AG04450 (cell line): ENCODE results near the gene ACSF3. TPM values are rescaled to one million over a fixed set of nuclear protein-coding genes. Genes with fewer than 3 reads are reported as not detected.

Experiments used
- CTCF ChIA-PET: fragments of 300-600, 350-600 bp; formaldehyde crosslinking; extraction: SDS; loops from one replicate; lab custom pipeline; 2022; ENCODE audit warnings: antibody characterized with exemption, inconsistent platforms; lab: Charles Lee
- POLR2A ChIA-PET: fragments of 350-600 bp; formaldehyde crosslinking; extraction: SDS; loops from one replicate; lab custom pipeline; 2021; ENCODE audit warnings: antibody characterized with exemption, inconsistent platforms; lab: Yijun Ruan, JAX
- DNase-seq: peaks from one replicate; pipeline ENCODE4 v3.0.0-alpha.2; 2011; ENCODE audit warnings: low read depth, low spot score
- H3K27ac ChIP-seq: one replicate; pipeline ENCODE4 v1.5.1; 2012; ENCODE audit warnings: low read depth, low read length, control low read depth
- H3K27me3 ChIP-seq: one replicate; pipeline ENCODE4 v1.6.0; 2012; ENCODE audit warnings: low read length; ENCODE audit not compliant: control insufficient read depth, insufficient read depth
- H3K4me3 ChIP-seq: 2 replicates; pipeline ENCODE4 v1.5.1; 2011; ENCODE audit warnings: mild to moderate bottlenecking, low read depth, low read length, control low read depth
- H3K9me3 ChIP-seq: 2 replicates; pipeline ENCODE4 v1.5.1; 2012; ENCODE audit warnings: low read length; ENCODE audit not compliant: control insufficient read depth, insufficient read depth
- polyA plus RNA-seq: library from polyadenylated mRNA; depleted of rRNA; stranded (reverse); fragments of >200 nt; gene quantifications from 2 replicates; pipeline ENCODE4 v1.2.3, GENCODE V29; 2011
- TF ChIP-seq, protein P1 (sequence below): IDR thresholded peaks from 2 replicates; pipeline ENCODE4 v1.5.1; 2011; ENCODE audit warnings: low read depth, low read length, control low read depth, inconsistent platforms

ACSF3 gene
- polyA plus RNA-seq, 1 experiment, result 11.2 TPM

DNA sequence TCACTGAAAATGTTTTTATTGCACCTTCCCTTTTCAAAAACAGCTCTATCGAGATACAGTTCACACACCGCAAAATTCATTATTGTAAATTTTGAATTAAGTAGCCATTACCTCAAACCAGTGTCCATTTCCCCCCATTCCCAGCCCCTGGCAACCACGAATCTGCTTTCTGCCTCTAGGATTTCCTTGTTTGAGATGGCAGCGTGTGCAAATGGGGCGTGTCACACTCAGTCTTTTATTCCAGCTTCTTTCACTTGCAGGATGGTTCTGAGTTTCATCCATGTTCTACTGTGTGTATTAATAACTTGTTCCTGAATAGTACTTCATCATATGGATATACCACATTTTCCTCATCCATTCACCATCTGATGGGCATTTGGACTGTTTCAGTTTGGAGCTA lies 14.8 kb downstream of the ACSF3 start:
- H3K27ac ChIP-seq, result no peak overlapping the region
- POLR2A ChIA-PET, result no interaction called here
- H3K27me3 ChIP-seq, result no peaks in the 10 kb centered on the region
- H3K9me3 ChIP-seq, result no peaks in the 10 kb centered on the region; the same call in 1 of the 2 replicates
- CTCF ChIA-PET, result interaction anchor here (0.6 kb wide), 1 partner anchor 159 kb away, joined by 3 read pairs; no protein-coding TSS in a partner anchor
- no peak overlapping the region for H3K4me3 ChIP-seq
- DNase-seq, result no peak
- TF ChIP-seq, protein P1, sequence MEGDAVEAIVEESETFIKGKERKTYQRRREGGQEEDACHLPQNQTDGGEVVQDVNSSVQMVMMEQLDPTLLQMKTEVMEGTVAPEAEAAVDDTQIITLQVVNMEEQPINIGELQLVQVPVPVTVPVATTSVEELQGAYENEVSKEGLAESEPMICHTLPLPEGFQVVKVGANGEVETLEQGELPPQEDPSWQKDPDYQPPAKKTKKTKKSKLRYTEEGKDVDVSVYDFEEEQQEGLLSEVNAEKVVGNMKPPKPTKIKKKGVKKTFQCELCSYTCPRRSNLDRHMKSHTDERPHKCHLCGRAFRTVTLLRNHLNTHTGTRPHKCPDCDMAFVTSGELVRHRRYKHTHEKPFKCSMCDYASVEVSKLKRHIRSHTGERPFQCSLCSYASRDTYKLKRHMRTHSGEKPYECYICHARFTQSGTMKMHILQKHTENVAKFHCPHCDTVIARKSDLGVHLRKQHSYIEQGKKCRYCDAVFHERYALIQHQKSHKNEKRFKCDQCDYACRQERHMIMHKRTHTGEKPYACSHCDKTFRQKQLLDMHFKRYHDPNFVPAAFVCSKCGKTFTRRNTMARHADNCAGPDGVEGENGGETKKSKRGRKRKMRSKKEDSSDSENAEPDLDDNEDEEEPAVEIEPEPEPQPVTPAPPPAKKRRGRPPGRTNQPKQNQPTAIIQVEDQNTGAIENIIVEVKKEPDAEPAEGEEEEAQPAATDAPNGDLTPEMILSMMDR, result no peak

DNA sequence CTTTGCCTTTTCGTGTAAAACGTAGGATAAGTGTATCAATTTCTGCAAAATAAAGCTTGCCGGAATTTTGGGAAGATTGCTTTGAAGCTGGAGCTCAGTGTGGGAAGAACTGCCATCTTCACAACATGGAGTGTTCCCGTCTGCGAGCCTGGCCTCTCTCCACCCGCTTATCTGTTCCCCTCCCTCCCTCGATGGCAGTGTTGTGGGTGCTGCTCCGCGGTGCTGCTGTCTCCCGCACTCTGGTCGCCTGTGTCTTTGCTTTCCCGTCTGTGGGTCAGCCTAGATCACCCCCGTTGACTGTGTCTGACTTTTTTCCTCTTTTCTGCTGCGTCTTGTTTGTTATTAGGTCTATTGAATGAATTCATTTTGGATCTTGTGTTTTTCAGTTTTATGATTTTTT lies 17.0 kb downstream of the ACSF3 start:
- ChIA-PET CTCF (no interaction called here), POLR2A (no interaction called here)
- H3K27ac ChIP-seq, result no peak overlapping the region
- DNase-seq, result no peak
- H3K4me3 ChIP-seq, result no peak overlapping the region
- TF ChIP-seq, protein P1, result no peak
- H3K27me3 ChIP-seq, result no peaks in the 10 kb centered on the region
- no peaks in the 10 kb centered on the region; the same call in 1 of the 2 replicates for H3K9me3 ChIP-seq

DNA sequence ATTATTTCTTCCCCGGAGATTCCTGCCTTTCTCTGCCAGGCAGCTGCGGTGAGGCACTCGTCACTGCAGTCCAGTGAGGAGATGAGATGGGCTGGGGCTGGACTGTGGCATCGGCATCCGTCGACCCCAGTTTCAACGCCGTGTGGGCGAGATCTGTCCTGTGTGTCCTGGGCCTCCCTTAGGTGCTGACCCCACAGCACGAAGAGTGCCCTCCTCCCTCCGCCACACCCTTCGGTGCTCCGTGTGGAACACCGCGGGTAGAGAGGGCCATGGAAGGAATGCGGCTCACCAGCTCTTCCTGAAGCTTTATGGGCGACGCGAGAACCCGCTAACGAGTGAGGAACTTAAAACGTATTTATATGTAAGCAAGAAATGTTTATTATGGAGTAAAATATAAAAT lies 17.6 kb downstream of the ACSF3 start:
- Histone ChIP-seq H3K9me3 (no peaks in the 10 kb centered on the region; the same call in 1 of the 2 replicates), H3K27ac (no peak overlapping the region), H3K4me3 (no peak overlapping the region), H3K27me3 (no peaks in the 10 kb centered on the region)
- ChIA-PET CTCF (no interaction called here), POLR2A (interaction anchor here (0.7 kb wide), 1 partner anchor 18 kb away, joined by 3 read pairs; the partner anchor contains the start of gene ACSF3)
- DNase-seq, result no peak
- TF ChIP-seq, protein P1, result no peak

DNA sequence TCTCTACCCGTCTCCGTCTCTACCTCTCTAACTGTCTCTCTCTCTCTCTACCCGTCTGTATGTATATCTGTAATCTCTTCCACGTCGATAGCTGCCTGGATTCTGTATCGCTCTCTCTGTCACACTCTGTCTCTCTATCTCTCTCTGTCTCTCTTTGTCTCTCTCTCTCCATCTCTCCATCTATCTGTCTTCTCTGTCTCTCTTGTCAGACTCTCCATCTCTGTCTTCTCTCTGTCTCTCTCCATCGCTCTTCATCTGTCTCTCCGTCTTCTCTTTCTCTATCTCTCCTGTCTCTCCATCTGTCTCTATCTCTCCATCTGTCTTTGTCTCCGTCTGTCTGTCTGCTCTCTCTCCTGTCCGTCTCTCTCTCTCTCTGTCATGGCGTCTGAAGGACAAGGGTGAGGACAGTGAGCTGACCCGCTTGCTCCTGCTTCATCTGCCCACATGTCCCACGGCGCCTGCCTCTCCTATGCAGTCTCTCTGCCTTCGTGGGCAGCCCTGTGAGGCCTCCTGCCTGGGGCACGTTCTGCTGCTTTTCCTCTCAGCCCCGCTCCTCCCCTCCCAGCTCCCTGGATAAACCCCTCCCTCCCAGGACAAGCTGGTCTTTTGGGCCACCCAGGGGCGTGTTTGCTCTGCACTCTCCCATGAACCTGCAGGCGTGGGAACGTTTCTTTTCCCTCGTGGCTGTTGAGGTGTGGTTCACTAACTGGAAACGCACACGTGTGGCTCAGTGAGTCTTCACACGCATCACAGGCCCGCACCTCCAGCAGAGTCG lies 18.9 kb downstream of the ACSF3 start:
- TF ChIP-seq, protein P1, result no peak
- POLR2A ChIA-PET, result no interaction called here
- H3K27me3 ChIP-seq, result no peaks in the 10 kb centered on the region
- H3K4me3 ChIP-seq, result no peak overlapping the region
- DNase-seq, result no peak
- H3K9me3 ChIP-seq, result no peaks in the 10 kb centered on the region; the same call in 1 of the 2 replicates
- no peak overlapping the region for H3K27ac ChIP-seq
- CTCF ChIA-PET, result no interaction called here

DNA sequence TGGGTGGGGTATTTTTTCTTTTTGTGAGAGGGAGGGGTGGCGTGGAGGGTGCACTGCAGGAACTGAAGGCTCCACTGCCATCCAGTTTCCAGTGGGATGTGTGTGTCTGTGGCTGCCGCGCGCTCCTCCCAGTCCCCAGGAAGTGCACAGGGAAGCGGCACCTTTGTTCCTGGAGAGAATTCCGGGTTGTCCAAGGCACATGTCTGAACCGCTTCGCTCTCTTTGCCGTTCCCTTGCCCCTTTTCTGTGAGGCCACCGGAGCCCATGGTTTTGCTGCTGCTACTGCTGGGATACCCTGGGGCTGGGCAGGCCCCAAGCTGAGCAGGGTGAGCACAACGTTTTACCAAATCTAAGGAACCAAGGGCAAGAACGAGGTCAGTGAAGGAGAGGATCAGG lies 19.5 kb downstream of the ACSF3 start:
- no peaks in the 10 kb centered on the region for H3K27me3 ChIP-seq
- POLR2A ChIA-PET, result no interaction called here
- CTCF ChIA-PET, result no interaction called here

More for the DNA sequence above, 19.5 kb downstream of the ACSF3 start:
- TF ChIP-seq, protein P1, result no peak
- DNase-seq, result no peak
- no peak overlapping the region for H3K4me3 ChIP-seq
- no peaks in the 10 kb centered on the region; the same call in 1 of the 2 replicates for H3K9me3 ChIP-seq
- H3K27ac ChIP-seq, result no peak overlapping the region
